GM21381 (cell line): ENCODE results near the gene STXBP5.
"Not testable (repeated sequence)": the region's sequence is repeated elsewhere in the genome, so short reads cannot be mapped to it uniquely, and the experiment has no call there.

Experiments used
- ATAC-seq: cut with Tn5 transposase; IDR thresholded peaks from one replicate; pipeline ENCODE4 v1.9.1; 2021; ENCODE audit warnings: mild to moderate bottlenecking, moderate library complexity; ENCODE audit not compliant: unreplicated experiment

STXBP5 gene

DNA sequence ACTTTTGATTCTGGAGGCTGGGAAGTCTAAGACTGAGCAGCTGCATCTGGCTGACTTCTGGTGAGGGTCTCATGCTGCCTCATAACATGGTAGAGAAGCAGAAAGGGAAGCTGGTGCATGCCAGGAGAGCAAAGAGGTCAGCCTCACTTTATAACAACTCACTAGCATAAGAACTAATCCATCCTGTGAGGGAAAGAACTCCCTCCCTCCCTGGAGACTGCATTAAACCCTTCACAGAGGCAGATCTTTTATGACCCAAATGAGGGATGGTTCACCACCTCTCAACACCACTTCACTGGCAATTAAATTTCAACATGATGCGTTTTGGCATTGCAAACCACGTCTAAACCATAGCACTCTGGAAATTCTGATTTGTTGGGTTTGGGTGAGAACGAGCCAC lies 33.9 kb downstream of the STXBP5 start:
- no peak for ATAC-seq

DNA sequence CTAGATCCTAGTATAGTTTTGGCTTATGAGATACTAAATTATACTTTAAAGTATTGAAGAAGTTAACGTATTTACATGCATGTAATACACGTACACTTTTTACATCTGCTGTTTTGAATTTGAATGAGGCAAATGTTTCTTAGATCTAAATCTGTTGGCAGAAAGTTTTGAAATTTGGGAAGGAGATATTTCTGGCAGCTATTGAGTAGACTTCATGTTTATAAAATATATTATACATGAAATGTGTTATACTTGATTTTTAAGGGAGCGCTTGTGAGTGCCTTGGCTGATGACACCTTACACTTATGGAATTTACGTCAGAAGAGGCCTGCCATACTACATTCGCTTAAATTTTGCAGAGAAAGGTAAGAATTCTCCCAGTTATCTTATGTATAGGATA lies 34.7 kb downstream of the STXBP5 start:
- no peak for ATAC-seq

DNA sequence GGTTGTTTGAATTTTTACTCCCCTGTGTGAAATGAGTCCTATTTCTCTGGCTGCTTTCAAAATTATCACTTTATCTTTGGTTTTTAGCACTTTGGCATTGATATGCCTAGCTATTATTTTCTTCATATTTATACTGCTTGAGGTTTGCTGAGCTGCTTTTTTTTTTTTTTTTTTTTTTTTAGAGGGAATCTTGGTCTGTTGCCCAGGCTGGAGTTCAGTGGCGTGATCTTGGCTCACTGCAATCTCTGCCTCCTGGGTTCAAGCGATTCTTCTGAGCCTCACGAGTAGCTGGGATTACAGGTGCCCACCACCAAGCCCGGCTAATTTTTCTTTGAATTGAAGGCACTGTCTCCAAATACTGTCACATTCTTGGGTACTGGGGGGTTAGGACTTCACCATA lies 40.6 kb downstream of the STXBP5 start:
- ATAC-seq, result no peak

DNA sequence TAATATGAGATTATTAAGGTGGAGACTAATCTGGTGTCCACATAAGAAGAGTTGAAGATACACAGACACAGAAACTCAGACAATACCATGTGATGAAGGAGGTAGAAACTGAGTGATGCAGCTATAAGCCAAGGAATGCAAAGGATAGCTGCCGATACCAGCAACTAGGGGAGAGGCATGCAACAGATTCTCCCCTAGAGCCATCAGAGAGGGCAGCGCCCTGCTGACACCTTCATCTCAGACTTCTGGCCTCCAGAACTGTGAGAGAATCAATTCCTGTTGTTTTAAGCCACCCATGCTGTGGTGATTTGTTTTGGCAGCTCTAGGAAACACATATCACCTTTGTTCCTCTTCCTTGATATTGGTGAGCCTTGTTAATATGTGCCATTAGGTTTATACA lies 41.5 kb downstream of the STXBP5 start:
- ATAC-seq, result no peak

DNA sequence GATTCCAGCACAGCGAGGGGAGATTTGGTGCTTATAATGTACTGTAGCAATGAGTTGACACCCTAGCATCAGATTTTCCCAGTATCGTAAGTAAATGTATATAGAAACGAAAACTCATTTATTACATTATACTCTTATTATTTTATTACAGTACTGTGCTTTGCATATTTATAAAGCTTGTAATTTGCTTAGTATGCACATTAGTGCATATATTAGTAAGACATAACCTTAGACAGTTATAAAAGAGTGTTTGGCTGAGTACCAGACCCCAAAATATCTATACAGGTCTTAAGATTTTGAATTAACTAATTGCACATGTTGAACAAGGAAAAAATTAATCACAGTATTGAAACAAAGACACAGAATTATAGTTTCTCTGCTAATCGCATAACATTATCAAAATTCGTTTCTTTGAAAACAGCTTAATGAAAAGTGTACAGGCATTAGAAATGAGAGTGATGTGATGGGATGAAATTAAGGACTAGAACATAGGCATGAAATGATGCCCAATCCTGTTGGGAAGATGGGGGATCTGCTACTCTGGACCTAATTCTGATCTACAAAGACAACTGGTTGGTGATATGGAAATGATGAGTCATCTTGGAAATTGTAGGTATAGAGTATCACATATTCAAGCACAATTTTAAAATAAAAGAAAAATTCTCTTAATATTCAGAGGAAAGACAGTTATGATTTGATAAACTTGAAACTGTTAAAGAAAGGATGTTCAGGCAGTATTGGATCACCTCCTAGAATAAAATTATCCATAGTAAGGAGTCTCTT lies 42.8 kb downstream of the STXBP5 start:
- ATAC-seq, result no peak

DNA sequence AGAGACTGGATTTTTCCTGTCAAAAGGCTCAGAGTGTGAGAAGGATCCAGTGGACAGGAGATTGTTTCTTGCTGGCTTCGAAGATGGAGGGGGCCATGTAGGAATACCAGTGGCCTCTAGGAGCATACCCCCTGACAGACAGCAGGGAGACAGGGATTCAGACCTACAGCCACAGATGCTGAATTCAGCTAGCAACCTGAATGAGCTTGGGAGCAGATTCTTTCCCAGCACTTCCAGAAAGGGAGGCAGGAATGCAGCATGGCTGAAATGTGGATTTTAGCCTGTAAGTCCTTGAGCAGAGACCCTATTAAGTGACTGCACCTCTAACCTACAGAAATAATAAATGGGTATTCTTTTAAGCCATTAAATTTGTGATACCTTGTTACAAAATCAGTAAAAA lies 44.6 kb downstream of the STXBP5 start:
- ATAC-seq, result no peak

DNA sequence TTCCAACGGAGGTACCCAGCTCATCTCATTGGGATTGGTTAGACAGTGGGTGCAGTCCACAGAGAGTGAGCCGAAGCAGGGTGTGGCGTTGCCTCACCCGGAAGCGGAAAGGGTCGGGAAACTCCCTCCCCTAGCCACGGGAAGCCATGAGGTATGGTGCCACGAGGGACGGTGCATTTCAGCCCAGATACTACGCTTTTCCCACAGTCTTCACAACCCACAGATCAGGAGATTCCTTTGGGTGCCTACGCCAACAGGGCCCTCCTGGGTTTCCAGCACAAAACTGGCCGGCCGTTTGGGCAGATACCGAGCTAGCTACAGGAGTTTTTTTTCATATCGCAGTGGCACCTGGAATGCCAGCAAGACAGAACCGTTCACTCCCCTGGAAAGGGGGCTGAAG lies 46.9 kb downstream of the STXBP5 start:
- no peak for ATAC-seq

DNA sequence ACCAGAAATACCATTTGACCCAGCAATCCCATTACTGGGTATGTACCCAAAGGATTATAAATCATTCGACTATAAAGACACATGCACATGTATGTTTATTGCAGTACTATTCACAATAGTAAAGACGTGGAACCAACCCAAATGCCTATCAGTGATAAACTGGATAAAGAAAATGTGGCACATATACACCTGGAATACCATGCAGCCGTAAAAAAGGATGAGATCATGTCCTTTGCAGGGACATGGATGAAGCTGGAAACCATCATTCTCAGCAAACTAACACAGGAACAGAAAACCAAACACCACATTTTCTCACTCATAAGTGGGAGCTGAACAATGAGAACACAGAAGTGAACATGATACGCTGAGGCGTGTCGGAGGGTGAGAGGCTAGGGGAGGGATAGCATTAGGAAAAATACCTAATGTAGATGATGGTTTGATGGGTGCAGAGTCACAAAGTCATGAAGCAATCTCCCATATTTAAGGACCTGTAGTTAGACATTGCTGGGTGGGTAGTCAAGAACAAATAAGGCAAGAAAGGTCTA lies 50.8 kb downstream of the STXBP5 start:
- not testable (repeated sequence) for ATAC-seq

DNA sequence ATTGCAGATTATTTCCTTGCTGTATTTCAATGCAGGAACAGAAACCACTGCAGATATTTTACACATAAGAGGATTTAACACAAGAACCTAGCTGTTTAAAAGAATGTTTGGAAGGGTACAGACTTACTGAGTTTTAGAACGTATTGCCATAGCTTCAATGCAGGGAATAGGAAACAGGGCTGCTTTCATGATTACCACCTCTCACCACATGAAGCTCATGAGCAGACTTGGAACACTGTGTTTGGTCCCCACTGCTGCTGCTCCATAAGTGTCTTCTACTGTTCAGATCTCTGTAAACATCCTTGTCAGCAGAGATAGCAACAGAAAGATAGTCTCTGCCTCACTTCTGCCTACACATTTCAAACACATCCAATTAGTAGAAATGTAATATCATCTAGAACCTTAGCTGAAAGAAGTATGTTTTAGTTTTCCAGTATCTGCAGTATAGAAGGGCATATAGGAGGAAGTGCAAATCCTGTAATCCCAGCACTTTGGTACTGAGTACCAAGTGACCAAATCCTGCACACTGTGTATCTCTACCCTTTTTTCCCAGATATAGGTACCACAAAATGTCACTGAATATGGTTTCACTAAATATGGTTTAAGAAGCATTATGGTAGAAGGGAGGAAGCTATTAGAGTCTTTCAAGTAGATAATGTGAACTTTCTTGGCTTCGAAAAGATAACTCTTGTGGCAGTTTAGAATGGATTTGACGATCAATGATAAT lies 51.9 kb downstream of the STXBP5 start:
- no peak for ATAC-seq

DNA sequence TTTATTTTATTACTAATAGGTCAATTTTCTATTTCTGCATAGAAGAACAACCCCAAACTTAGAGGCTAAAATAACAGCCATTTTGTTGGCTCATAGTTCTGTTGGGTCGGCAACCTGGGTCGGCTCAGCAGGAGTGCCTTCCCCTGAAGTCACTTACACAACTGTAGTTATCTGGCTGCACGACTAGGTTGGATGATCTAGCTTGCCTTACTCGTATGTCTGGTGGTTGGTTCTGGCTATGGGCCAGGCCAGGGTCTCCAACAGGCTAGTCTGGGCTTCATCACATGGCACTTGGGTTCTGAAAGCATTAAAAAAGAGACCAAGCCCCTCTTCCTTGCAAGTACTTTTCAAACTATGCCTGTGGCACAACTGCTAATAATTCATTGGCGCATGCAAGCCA lies 53.5 kb downstream of the STXBP5 start:
- ATAC-seq, result no peak

DNA sequence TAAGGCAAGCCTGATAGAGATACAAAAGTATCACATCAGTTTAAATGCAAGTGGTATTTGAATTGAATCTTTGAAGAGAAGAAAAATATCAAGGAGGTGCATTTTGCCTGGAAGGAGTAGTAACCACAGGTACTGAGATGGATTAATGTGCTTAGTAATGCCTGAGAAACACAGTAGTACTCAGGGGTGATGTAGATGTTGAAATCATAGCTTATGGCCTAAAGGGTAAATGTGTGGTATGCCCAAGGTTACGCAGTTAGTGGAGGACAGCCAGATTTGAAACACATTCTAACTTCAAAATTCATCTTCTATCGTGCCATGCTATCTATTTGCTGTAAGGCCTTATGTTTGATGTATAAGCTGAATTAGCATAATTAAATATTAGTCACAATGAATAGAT lies 55.9 kb downstream of the STXBP5 start:
- no peak for ATAC-seq

DNA sequence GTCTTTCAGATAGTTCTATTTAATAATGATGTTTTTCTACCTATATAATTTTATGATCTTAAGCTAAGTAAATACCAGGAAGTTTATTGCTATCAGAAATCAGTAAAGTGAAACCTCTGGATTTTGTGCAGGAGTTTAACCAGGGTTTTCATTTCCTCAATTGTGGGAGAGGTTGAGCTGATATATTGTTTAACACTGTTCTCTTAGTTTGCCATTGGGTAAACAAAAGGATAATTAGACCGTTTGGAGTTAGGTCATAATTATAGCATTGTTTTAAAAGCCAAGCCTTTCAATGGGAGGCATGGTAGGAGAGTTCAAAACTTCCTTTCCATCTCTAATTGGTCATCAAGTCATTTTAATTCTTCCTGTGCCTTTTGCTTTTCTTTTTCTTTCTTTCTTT lies 58.7 kb downstream of the STXBP5 start:
- ATAC-seq, result no peak

DNA sequence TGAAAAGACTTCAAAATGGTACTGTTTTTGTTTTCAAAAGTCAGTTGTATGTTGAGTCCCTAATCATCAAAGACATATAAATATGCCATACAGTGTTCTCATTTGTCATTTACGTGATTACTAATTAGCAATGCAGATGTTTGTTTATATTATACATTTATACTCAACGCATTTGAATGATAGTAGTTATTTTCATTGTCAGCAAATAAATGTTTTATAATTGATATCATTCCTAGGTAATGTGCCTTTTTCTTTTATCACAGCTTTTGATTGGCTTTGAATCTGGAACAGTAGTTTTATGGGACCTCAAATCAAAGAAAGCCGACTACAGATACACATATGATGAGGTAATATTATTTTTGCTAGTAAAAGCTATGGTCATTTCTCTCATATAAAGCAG lies 62.6 kb downstream of the STXBP5 start:
- ATAC-seq, result no peak

DNA sequence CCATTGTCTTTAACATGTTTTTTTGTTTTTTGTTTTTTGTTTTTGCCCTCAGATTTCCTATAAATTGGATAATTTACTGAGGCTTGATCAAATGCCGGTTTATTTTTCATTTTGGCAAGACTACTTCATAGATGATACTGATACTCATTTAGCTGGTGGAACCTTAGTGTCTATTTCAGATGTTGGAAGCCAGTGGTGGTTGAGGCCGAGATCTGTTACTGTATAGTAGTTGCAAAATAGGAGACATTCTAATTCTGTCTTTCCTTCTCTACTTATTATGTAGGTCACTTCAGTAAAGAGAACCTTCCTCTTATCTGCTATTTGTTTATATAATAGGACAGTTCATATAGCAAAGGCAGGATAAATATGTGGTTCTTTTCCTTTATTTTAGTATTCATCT lies 63.4 kb downstream of the STXBP5 start:
- no peak for ATAC-seq

DNA sequence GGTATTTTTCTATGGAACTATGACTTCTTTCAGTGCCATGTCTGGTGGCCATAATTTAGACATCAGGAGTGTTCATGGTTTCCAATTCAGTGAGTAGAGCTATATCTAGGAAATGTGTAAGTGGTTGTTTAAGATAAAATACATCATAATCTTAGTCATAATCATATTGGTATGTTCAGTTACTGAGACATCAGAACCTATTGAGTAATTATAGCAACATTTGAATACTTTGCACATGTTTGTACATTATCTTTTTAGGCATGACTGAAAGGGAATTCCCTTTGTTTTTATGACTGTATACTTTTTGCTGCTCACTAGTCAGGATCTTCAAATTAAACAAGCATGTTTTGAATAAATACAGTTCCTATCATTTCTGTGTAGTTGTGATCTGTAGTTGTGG lies 64.0 kb downstream of the STXBP5 start:
- ATAC-seq, result no peak

DNA sequence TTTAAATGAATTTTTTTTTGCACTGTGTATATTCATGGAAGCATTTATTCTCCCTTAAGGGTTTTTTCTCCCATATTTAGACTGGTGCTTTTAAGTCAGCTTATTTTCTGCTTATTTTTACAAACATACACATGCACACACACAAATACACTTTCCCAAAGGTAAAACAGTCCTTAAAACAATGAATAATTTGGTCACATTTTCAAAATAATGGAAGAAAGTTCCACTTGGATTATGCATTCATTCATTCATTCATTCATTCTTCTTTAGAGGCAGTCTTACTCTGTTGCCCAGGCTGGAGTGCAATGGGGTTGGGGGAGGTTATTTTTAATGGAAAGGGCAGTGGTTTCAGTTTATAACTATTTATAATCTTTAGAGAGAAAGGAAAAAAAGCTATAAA lies 69.8 kb downstream of the STXBP5 start:
- no peak for ATAC-seq

DNA sequence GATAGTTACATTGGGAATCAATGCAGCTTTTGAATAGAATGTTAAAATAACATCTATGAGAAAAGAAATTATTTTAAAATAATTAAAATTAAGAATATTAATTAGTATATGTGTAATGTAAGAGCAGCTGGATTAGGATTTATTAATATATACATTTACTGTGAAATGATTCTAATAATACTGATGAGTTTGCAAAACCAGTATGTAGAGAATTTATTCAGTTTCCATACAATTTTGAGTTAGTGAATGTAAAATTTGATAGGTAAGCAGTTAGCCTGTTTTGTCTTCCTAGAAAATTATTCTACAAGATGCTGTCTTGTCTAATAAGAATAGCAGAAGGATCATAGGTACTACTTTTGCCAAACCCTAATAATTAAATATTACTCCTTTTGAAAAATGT lies 70.6 kb downstream of the STXBP5 start:
- ATAC-seq, result no peak

DNA sequence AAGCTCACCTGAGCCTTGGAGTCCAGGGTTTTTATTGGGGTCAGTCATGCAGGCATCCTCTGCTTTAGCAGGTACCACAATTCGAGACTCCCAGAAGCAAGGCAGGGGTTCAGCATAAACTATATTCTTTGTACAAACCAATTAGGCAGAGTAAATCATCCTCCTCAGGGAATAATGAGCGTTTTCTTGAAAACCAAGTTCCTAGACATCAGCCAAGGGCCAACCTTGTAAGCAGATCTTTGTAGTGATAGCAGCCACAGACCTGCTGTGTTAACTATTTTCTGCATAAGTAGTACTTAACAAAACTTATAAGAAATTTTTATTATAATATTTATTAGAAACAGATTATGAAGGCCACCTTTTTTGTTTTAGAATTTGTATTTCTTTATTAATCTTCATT lies 74.7 kb downstream of the STXBP5 start:
- no peak for ATAC-seq

DNA sequence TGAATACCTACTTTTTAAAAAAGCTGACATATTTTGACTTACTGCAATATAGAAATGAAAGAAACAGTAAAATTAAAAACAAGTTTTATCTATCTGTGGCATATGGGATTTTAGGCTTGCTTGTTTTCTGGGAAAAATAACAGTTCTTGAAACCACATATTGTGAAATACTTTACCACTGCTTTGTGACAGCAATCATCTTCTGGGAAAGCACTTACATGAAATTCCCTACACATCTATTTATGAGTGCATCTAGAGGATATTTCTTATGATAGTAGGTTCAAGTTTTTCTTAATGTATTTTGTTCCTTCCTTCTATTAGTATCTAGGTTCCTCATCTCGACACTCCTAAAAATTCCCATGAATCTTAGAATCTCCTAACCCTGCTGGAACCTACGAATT lies 75.2 kb downstream of the STXBP5 start:
- ATAC-seq, result no peak

DNA sequence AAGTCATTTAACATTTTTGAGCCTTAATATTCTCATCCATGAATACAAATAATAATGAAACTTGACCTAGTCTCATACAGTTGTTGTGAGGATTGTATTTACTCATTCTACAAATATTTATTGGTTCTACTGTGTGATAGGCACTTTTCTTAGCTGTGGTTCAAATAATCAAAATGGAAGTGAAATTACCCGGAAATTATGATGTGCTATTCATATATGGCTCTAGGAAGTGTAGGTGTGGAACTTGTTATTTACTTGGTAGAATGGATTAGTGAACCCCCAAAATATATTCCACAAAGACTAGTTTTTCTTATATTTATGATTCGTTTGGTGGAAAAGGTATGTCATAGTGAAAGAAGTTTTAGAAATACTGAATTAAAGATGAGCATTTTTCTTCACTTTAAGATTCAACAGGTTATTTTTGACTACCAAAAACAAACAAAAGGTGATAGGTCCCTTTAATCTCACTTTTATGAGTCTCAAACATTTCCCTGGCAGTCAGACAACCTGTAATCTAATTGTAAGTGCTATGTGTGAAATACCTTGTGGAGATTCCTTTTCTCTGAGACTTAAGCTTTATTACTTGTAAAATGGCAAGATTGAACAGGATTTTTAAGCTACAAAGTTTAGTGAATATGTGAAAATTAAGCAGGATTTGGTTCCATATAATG lies 77.8 kb downstream of the STXBP5 start:
- no peak for ATAC-seq

DNA sequence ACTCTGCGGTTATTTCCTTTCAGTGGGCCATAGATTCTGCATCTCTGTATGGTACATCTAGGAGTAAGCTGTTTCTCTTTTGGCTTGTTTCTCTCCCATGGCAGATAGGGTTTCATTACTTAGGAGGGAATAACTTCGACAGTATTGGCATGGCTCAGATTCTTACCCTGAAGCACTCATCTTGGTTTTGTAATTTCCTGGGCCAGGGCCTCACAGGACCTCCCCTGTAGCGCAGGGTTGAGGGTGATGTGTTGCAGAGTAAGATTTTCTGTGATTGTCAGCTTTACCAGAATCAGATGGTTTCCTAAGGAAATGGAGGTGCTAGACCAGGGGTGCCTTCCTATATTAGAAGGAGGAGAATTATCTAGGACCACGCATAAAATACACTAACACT lies 78.3 kb downstream of the STXBP5 start:
- ATAC-seq, result no peak

DNA sequence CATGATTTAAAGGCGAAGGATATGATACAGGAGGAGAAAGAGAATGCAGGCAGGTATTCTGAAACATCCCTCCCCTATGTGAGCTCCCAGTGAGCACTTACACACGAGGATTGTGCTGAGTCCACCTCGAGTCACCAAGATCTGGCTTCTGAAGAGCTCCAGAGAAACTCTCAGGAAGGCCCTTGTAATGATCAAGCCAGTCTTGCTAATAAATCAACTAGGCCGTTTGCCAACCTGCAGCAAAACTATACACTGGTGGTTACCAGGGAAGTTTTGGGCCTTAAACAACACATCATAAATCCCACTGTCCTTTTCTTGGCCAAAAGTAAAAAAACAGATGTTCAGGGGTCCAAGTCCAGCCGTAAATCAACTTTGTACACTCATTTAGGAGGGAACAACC lies 79.2 kb downstream of the STXBP5 start:
- ATAC-seq, result no peak
